22Rv1 (cell line): Measurements from ENCODE around the gene ITPRIPL2.

Experiments used
- H3K27ac ChIP-seq: fragments of 450-650 bp; 2 replicates; pipeline ENCODE4 v1.5.1; 2017
- CTCF ChIP-seq: fragments of 450-650 bp; IDR thresholded peaks from 2 replicates; pipeline ENCODE4 v1.5.1; 2017; ENCODE audit warnings: mild to moderate bottlenecking
- ZFX ChIP-seq: fragments of 450-650 bp; IDR thresholded peaks from 2 replicates; pipeline ENCODE4 v1.6.1; 2017; ENCODE audit warnings: antibody characterized with exemption, borderline replicate concordance

Gene ITPRIPL2

DNA sequence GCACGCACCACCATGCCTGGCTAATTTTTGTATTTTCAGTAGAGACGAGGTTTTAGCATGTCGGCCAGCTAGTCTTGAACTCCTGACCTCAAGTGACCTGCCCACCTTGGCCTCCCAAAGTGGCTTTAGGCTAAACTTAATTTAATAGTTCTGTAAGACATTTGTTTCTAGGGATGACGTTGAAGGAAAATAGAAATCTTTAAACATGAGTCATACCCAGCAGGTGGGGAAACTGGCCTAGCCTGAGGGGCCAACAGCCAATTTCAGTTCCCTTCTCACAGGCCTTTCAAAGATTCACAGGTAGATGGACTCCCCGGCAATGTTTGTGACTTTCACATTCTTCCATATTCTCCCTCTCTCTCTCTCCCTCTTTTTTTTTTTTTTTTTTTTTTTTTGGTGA lies 18.1 kb upstream of the ITPRIPL2 start:
- TF ChIP-seq CTCF (no peak), ZFX (no peak)
- H3K27ac ChIP-seq: no peak overlapping the region

DNA sequence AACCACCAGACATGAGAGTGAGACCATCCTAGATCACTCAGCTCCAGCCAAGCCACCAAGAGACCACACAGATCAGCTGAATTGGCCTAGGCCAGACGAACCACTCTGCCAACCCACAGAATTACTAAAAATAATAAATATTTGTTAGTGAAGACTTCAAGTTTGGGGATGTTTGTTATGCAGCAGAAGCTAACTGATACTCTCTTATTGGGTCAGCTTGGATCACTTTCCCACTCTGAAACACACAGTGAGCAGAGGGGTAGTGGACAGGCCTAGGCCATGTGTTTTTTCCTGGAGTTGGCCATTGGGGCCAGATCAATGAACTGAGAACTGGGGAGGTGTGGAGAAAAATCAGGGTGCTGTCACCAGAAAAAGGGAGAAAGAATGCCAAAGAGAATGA lies 15.6 kb upstream of the ITPRIPL2 start:
- TF ChIP-seq CTCF (no peak), ZFX (no peak)
- H3K27ac ChIP-seq: no peak overlapping the region

DNA sequence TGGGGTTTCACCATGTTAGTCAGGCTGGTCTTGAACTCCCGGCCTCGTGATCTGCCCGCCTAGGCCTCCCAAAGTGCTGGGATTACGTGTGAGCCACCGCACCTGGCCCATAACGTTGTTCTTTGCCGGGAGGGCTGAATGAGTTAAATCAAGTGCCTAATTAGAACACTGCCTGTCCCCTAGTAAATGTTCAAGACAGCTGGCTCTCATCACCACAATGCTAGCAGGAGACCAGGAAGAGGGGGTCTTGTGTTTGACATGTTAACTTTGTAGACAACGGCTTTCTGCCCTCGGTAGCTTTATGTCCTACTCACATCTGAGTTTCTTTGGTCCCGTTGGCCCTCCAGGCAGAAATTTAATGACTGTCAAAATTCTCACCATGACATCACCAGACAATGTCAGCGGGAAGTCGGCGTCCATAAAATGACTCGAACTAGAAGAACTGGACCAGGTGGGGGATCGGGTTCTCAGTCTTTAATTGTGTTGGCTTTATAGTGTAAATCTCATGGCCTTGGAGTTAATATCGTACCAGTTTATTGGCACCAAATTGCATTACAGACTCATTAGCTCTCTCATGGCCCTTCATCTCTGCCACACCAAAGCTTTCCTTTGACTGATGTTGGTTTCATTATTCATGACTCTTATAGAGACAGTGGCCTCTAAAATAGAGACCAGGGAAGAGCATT lies 11.4 kb upstream of the ITPRIPL2 start:
- TF ChIP-seq CTCF (no peak), ZFX (no peak)
- no peak overlapping the region for H3K27ac ChIP-seq

DNA sequence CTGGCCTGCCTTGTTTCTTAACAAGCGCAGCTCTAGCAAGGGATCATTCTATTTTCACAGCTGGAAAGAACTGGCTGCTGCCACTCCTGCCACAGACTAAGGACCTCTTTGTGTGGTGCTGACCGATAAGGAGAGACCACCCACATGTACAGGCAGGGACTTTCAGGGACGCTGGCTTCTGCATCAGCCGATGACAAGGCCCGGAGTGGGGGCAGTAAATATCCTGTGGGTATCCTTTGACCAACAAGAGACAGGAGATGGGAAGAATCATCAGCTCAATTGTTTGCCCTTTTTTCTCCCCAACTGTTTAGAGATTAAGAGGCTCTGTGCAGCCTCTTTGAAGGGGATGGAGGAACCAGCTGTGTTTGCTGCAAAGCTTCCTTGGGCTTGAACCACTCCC lies 9.2 kb upstream of the ITPRIPL2 start:
- H3K27ac ChIP-seq: no peak overlapping the region
- no peak for TF ChIP-seq ZFX
- no peak for TF ChIP-seq CTCF

GRCh38 chr16:19105131-19105530 lies 8.6 kb upstream of the ITPRIPL2 start:
- TF ChIP-seq ZFX: no peak
- no peak overlapping the region for H3K27ac ChIP-seq

- TF ChIP-seq CTCF (no peak), ZFX (no peak)
- no peak overlapping the region for H3K27ac ChIP-seq
These were observed 7.7 kb upstream of the ITPRIPL2 start for GRCh38 chr16:19105891-19106624.

- TF ChIP-seq CTCF (no peak), ZFX (no peak)
- no peak overlapping the region for H3K27ac ChIP-seq
These were observed 7.1 kb upstream of the ITPRIPL2 start for GRCh38 chr16:19106625-19107020.
